GM12872 (cell line): ENCODE data around the gene RCCD1.

Experiments used
- TF ChIP-seq, protein P1 (sequence below): IDR thresholded peaks from 3 replicates; pipeline ENCODE4 v1.5.1; 2011; ENCODE audit warnings: low read depth, mild to moderate bottlenecking, low read length, moderate library complexity; ENCODE audit not compliant: insufficient read depth

RCCD1 gene

DNA sequence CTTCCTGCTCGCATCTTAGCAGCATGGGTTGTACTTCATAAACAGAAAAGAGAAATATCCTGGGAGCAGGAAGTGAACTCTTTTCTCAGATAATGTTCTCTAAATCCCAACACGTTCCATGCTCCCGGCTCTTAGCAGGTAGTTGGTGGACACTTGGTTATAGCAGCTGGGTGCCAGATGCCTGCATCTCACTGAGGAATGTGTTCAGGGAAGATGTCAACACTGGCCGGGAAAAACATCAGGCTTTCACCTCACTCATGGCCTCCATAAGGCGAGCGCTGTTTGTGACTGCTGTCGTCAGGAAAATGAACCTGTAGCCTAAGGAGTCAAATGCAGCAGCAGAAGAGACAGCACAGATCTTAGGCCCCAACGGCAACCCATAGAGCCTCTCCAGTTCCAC, 44.1 kb downstream of the RCCD1 start:
- TF ChIP-seq, protein P1, sequence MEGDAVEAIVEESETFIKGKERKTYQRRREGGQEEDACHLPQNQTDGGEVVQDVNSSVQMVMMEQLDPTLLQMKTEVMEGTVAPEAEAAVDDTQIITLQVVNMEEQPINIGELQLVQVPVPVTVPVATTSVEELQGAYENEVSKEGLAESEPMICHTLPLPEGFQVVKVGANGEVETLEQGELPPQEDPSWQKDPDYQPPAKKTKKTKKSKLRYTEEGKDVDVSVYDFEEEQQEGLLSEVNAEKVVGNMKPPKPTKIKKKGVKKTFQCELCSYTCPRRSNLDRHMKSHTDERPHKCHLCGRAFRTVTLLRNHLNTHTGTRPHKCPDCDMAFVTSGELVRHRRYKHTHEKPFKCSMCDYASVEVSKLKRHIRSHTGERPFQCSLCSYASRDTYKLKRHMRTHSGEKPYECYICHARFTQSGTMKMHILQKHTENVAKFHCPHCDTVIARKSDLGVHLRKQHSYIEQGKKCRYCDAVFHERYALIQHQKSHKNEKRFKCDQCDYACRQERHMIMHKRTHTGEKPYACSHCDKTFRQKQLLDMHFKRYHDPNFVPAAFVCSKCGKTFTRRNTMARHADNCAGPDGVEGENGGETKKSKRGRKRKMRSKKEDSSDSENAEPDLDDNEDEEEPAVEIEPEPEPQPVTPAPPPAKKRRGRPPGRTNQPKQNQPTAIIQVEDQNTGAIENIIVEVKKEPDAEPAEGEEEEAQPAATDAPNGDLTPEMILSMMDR, result no peak

DNA sequence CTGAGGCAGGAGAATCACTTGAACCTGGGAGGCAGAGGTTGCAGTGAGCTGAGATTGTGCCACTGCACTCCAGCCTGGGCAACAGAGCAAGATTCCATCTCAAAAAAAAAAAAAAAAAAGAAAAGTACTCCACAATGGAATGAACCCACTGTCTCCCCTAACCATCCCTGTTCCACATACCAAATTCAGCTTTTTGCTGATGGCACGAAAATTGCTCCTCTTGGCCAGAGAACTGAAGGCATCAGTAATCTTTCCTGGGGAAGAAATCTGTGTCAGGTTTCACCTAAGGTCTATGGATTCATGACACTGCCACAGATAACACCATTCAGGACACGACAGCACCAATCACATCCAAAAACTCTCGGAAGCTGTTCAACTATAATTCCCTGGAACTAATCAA, 46.5 kb downstream of the RCCD1 start:
- TF ChIP-seq, protein P1, result no peak

DNA sequence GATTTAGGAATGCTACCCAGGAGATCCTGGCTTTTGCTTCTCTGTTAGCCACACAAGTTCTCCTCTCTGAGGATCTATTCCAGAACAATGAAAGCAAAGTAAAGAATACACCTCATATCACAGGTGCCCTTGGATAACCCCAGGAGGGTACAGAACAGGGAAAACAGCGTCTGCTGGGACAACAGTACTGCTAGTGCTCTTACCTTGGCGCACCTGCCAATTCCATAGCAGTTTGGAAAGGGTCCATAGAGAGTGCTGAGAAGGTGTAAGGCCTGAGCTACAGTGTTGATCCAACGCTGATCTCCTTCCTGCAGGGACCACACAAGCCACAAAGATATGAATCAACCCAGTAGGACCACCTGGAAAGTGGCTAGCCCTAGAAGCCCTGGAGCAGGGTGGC, 52.6 kb downstream of the RCCD1 start:
- TF ChIP-seq, protein P1, result no peak
